Parathyroid adenoma (tissue), 2 donors: ENCODE results near the gene UPF2.

Source experiments
- H2AFZ ChIP-seq: fragments of 300-600 bp; sonication (generic); one replicate; pipeline ENCODE4 v1.7.0; 2017; ENCODE audit warnings: antibody characterized with exemption, mild to moderate bottlenecking
- H3K27ac ChIP-seq: fragments of 300-600 bp; sonication (generic); one replicate; pipeline ENCODE4 v1.7.0; 2017
- H3K27me3 ChIP-seq: fragments of 300-600 bp; sonication (generic); one replicate; pipeline ENCODE4 v1.7.0; 2017; ENCODE audit warnings: low read length; ENCODE audit not compliant: control insufficient read depth, insufficient read depth
- H3K36me3 ChIP-seq: fragments of 300-600 bp; sonication (generic); one replicate; pipeline ENCODE4 v1.7.0; 2017; ENCODE audit warnings: low read length; ENCODE audit not compliant: control insufficient read depth, insufficient read depth
- H3K4me1 ChIP-seq: fragments of 300-600 bp; sonication (generic); one replicate; pipeline ENCODE4 v1.7.0; 2017; ENCODE audit warnings: control low read depth
- H3K4me2 ChIP-seq: fragments of 300-600 bp; sonication (generic); one replicate; pipeline ENCODE4 v1.7.0; 2017; ENCODE audit warnings: low read length
- H3K4me3 ChIP-seq: fragments of 300-600 bp; sonication (generic); one replicate; pipeline ENCODE4 v1.7.0; 2017; ENCODE audit warnings: low read depth, low read length
- H3K79me2 ChIP-seq: fragments of 300-600 bp; sonication (generic); one replicate; pipeline ENCODE4 v1.7.0; 2017; ENCODE audit warnings: control low read depth
- H3K9ac ChIP-seq: fragments of 300-600 bp; sonication (generic); one replicate; pipeline ENCODE4 v1.7.0; 2017; ENCODE audit warnings: mild to moderate bottlenecking
- H3K9me3 ChIP-seq: fragments of 300-600 bp; sonication (generic); one replicate; pipeline ENCODE4 v1.7.0; 2017; ENCODE audit warnings: low read length; ENCODE audit not compliant: control insufficient read depth
- TF ChIP-seq, protein P1 (sequence below): fragments of 300-600 bp; sonication (generic); IDR thresholded peaks from one replicate; pipeline ENCODE4 v1.7.0; 2017; ENCODE audit warnings: antibody characterized with exemption, mild to moderate bottlenecking
- donor health status: primary hyperparathyroidism.

The UPF2 gene

GRCh38 chr10:11930312-11930978 is 112.2 kb downstream of the UPF2 start:
- no peak overlapping the region for H3K4me3 ChIP-seq
- H3K27ac ChIP-seq, result no peak overlapping the region
- H3K4me2 ChIP-seq, result no peak overlapping the region
- no peaks in the 10 kb centered on the region for H3K4me1 ChIP-seq
- no peaks in the 10 kb centered on the region for H3K36me3 ChIP-seq
- H3K79me2 ChIP-seq, result no peaks in the 10 kb centered on the region
- TF ChIP-seq, protein P1, sequence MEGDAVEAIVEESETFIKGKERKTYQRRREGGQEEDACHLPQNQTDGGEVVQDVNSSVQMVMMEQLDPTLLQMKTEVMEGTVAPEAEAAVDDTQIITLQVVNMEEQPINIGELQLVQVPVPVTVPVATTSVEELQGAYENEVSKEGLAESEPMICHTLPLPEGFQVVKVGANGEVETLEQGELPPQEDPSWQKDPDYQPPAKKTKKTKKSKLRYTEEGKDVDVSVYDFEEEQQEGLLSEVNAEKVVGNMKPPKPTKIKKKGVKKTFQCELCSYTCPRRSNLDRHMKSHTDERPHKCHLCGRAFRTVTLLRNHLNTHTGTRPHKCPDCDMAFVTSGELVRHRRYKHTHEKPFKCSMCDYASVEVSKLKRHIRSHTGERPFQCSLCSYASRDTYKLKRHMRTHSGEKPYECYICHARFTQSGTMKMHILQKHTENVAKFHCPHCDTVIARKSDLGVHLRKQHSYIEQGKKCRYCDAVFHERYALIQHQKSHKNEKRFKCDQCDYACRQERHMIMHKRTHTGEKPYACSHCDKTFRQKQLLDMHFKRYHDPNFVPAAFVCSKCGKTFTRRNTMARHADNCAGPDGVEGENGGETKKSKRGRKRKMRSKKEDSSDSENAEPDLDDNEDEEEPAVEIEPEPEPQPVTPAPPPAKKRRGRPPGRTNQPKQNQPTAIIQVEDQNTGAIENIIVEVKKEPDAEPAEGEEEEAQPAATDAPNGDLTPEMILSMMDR, result no peak
- no peak overlapping the region for H3K9ac ChIP-seq
- H3K9me3 ChIP-seq, result no peaks in the 10 kb centered on the region
- H3K27me3 ChIP-seq, result no peaks in the 10 kb centered on the region
- no peak overlapping the region for H2AFZ ChIP-seq

DNA sequence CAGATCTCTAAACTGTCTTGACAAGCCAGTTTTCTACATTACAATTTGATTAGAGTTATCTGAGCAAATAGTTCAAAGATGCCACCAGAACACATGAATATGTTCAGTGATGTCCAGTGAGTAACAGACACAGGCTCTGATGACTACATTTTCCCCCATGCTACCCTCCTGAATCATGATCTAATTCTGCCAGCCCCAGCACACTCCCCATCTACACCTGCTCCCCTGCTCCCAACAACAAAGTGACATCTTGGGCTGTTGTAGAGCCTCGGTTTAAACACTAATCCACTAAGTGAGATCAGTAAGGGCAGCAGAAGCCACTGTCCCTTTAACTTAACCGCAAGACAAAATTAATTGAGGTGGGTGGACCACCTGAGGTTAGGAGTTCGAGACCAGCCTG is 114.9 kb downstream of the UPF2 start:
- Histone ChIP-seq H3K4me2 (no peak overlapping the region), H2AFZ (no peak overlapping the region), H3K4me3 (no peak overlapping the region), H3K27me3 (no peaks in the 10 kb centered on the region), H3K79me2 (no peaks in the 10 kb centered on the region), H3K27ac (no peak overlapping the region), H3K9me3 (no peaks in the 10 kb centered on the region), H3K9ac (no peak overlapping the region), H3K4me1 (no peaks in the 10 kb centered on the region), H3K36me3 (no peaks in the 10 kb centered on the region)
- TF ChIP-seq, protein P1, result no peak

- Histone ChIP-seq H3K4me1 (no peaks in the 10 kb centered on the region), H3K9ac (no peak overlapping the region), H3K27me3 (no peaks in the 10 kb centered on the region), H3K79me2 (no peaks in the 10 kb centered on the region), H3K4me2 (no peak overlapping the region), H3K9me3 (no peaks in the 10 kb centered on the region), H3K36me3 (no peaks in the 10 kb centered on the region), H2AFZ (no peak overlapping the region), H3K4me3 (no peak overlapping the region), H3K27ac (no peak overlapping the region)
- TF ChIP-seq, protein P1, result no peak
Observed at GRCh38 chr10:11921800-11922392, 120.7 kb downstream of the UPF2 start.

DNA sequence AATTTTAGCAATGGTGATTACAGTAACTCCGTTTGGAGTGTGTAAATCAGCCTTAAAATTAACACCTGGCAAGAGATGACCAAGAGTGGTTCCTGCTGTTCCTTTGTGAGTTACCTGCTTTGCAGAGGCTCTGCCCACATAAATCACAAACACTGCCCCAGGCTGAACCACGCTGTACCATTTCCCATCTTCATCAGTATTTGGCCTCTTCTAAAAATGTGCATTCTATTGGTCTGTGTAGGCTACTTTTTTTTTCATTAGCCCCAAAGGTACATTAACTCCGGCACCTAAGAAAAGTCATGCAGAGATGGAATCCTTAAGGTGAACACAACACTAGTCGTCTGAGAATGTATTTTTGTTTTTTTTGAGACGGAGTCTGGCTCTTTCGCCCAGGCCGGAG is 123.3 kb downstream of the UPF2 start:
- no peak overlapping the region for H3K4me2 ChIP-seq
- no peak overlapping the region for H3K9ac ChIP-seq
- H3K36me3 ChIP-seq, result no peaks in the 10 kb centered on the region
- no peaks in the 10 kb centered on the region for H3K27me3 ChIP-seq
- no peaks in the 10 kb centered on the region for H3K9me3 ChIP-seq
- TF ChIP-seq, protein P1, result no peak
- H3K79me2 ChIP-seq, result no peaks in the 10 kb centered on the region
- H3K4me3 ChIP-seq, result no peak overlapping the region
- H3K4me1 ChIP-seq, result no peaks in the 10 kb centered on the region
- no peak overlapping the region for H2AFZ ChIP-seq
- no peak overlapping the region for H3K27ac ChIP-seq

DNA sequence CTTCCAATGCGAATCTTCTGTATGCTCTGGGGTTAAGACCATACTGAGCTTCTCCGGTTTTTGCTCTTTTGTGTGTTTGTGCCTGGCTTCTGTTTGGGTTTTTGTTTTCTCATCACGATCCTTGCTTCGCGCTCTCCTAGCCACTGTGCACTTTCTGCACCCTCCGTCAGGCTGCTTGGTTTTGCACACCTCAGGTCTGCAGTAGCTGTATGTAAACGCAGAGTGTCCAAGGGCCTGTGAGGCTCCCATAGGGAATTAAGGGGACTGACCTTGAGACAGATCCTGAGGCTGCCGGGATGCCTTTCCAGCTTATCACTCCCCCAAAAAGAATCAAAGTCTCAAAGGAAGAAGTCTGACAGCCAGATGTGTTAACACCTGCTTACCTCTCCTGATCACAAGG is 124.2 kb downstream of the UPF2 start:
- no peak overlapping the region for H3K9ac ChIP-seq
- TF ChIP-seq, protein P1, result no peak
- H3K79me2 ChIP-seq, result no peaks in the 10 kb centered on the region
- no peaks in the 10 kb centered on the region for H3K27me3 ChIP-seq
- H2AFZ ChIP-seq, result no peak overlapping the region
- no peaks in the 10 kb centered on the region for H3K4me1 ChIP-seq
- no peaks in the 10 kb centered on the region for H3K9me3 ChIP-seq
- H3K27ac ChIP-seq, result no peak overlapping the region
- no peak overlapping the region for H3K4me2 ChIP-seq
- H3K4me3 ChIP-seq, result no peak overlapping the region
- no peaks in the 10 kb centered on the region for H3K36me3 ChIP-seq
